ENCODE measurements around the gene RAB11FIP3.
A peak's percentile ranks its signal among the peaks of the same experiment; 100 is the strongest.

Gene RAB11FIP3

DNA sequence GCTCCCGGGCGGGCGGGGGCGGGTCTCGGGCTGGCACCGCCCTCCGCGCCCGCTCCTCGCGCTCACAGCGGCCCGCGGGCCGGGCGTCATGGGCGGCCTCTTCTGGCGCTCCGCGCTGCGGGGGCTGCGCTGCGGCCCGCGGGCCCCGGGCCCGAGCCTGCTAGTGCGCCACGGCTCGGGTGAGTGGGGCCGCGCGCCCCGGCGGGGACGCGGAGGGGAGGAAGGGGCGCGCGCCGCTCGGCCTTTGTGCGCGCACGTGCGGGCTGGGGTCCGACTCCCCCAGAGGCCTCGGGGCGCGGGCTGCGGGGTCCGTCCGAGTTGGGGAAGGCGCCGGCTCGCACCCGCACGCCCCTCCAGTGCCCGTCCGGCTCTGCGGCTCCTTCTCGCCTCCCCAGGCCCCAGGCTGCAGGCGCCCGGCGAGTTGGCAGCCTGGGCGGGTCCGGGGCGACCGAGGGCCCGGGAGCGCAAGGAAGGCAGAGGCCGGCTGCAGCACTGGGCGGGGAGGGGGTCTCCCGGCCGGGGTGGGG lies 28.3 kb upstream of the RAB11FIP3 start, which contains the start of gene NME4:
TSS of gene NME4 (plus strand) at position 65 of the 527 bp plus-strand sequence. CDS start at position 89, 24 bp downstream.
- no peak for TF ChIP-seq ZFX (IDR thresholded peaks at IDR 0.05)
- TF ChIP-seq, protein P1, sequence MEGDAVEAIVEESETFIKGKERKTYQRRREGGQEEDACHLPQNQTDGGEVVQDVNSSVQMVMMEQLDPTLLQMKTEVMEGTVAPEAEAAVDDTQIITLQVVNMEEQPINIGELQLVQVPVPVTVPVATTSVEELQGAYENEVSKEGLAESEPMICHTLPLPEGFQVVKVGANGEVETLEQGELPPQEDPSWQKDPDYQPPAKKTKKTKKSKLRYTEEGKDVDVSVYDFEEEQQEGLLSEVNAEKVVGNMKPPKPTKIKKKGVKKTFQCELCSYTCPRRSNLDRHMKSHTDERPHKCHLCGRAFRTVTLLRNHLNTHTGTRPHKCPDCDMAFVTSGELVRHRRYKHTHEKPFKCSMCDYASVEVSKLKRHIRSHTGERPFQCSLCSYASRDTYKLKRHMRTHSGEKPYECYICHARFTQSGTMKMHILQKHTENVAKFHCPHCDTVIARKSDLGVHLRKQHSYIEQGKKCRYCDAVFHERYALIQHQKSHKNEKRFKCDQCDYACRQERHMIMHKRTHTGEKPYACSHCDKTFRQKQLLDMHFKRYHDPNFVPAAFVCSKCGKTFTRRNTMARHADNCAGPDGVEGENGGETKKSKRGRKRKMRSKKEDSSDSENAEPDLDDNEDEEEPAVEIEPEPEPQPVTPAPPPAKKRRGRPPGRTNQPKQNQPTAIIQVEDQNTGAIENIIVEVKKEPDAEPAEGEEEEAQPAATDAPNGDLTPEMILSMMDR (conservative IDR thresholded peaks at IDR 0.05): no peak
- H3K27ac ChIP-seq: no peak within 1 kb of the TSS

DNA sequence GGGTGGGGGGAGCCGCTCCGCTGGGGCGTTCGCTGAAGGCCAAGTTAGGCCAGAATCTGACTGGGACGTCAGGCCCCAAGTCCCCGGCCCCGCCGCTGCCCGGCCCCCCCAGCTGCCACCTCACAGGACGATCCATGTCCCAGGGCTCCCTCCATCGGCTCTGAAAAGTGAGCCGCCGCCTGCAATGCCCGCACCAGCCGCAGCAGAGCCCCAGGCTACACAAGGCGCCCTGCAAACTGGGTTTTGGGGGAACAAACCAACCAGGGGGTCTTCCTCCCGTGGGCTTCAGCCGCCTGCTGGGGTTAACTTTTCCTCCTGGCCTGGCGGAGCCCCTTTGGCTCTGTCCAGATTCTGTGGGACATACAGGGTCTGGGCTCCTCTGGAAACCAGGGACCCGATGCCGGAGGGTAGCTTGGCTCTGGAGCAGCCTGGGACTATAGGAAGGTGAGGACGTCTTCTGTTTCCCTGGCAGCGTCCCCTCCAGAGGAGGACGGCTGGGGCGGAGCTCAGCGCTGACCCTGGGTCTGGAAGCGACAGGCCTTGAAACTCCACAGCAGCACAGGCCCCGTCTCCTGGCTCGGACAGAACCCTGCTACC lies 27.6 kb upstream of the RAB11FIP3 start:
- no peak overlapping the region for H3K27ac ChIP-seq
- TF ChIP-seq, protein P1 (conservative IDR thresholded peaks at IDR 0.05): no peak; the same call in 1 of the 2 replicates
- no peak for TF ChIP-seq ZFX (IDR thresholded peaks at IDR 0.05)

DNA sequence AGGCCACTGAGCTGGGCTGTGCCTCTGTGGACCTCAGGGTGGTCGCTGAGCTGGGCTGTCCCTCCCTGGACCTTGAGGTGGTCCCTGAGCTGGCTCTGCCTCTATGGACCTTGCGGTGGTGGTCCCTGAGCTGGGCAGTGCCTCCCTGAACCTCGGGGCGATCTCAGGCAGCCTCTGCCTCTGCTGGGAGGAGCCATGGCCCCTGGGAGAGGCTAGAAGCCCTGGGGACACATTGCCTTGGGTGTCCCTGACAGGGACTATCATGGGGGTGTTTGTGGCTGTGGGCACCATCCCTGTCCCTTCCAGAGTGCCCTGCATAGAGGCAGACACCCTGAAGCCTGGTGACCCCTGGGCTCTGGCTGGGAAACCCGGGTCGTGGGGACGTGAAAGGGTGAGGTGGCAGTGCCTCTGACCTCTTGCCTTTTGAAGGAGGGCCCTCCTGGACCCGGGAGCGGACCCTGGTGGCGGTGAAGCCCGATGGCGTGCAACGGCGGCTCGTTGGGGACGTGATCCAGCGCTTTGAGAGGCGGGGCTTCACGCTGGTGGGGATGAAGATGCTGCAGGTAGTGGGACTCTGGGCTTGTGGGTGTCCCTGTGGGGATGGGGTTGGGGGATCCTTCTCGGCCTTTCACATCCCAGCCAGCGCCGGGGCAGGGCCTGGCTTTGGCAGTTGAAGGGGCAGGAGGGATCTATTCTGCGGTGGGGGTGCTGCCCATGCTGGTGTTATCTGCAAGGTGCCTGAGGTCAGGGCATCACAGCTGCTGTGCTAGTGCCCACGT lies 26.7 kb upstream of the RAB11FIP3 start:
- H3K27ac ChIP-seq: no peak overlapping the region
- TF ChIP-seq, protein P1 (conservative IDR thresholded peaks at IDR 0.05): no peak
- no peak for TF ChIP-seq ZFX (IDR thresholded peaks at IDR 0.05)

GRCh38 chr16:399340-400019 lies 26.0 kb upstream of the RAB11FIP3 start:
- no peak for TF ChIP-seq ZFX (IDR thresholded peaks at IDR 0.05)
- TF ChIP-seq, protein P1 (conservative IDR thresholded peaks at IDR 0.05): no peak
- H3K27ac ChIP-seq: no peak overlapping the region

- TF ChIP-seq ZFX (IDR thresholded peaks at IDR 0.05): no peak
- TF ChIP-seq, protein P1 (conservative IDR thresholded peaks at IDR 0.05): no peak
- H3K27ac ChIP-seq: no peak overlapping the region; the same call in 1 of the 2 replicates
These were observed 25.3 kb upstream of the RAB11FIP3 start for GRCh38 chr16:400061-400591.

- TF ChIP-seq ZFX (IDR thresholded peaks at IDR 0.05): peak; percentile 44; the same call in 1 of the 2 replicates
- TF ChIP-seq, protein P1 (conservative IDR thresholded peaks at IDR 0.05): peak; percentile 74
- H3K27ac ChIP-seq: peak within 1 kb of the TSS; percentile 94
These were observed 23.7 kb upstream of the RAB11FIP3 start, which contains the start of gene DECR2 for GRCh38 chr16:401468-402348. TSS of gene DECR2 (plus strand) at chr16:401885. CDS start at chr16:401964, 79 bp downstream.

Measured in C4-2B (cell line).